KMS-11 (cell line): ENCODE measurements around the gene DCUN1D5.

Source experiments
- H2AFZ ChIP-seq: fragments of 200-600 bp; sonication (generic); 2 replicates; pipeline ENCODE4 v1.6.1; 2016; ENCODE audit warnings: antibody characterized with exemption, mixed run types, low read depth
- H3K27ac ChIP-seq: fragments of 200-600 bp; sonication (generic); 2 replicates; pipeline ENCODE4 v1.6.1; 2016; ENCODE audit warnings: mild to moderate bottlenecking, mixed run types
- H3K27me3 ChIP-seq: fragments of 200-600 bp; sonication (generic); 2 replicates; pipeline ENCODE4 v1.6.1; 2017; ENCODE audit warnings: mild to moderate bottlenecking, low read depth, mixed run types, moderate library complexity; ENCODE audit not compliant: insufficient read depth
- H3K36me3 ChIP-seq: fragments of 200-600 bp; sonication (generic); 2 replicates; pipeline ENCODE4 v1.6.1; 2017; ENCODE audit warnings: mild to moderate bottlenecking, mixed run types; ENCODE audit not compliant: insufficient read depth
- H3K4me1 ChIP-seq: fragments of 200-600 bp; sonication (generic); 2 replicates; pipeline ENCODE4 v1.6.1; 2016; ENCODE audit warnings: mild to moderate bottlenecking, low read depth, mixed run types; ENCODE audit not compliant: poor library complexity, severe bottlenecking
- H3K4me2 ChIP-seq: fragments of 200-600 bp; sonication (generic); 2 replicates; pipeline ENCODE4 v1.7.0; 2016; ENCODE audit warnings: mild to moderate bottlenecking, mixed run types
- H3K4me3 ChIP-seq: fragments of 200-600 bp; sonication (generic); IDR thresholded peaks from 2 replicates; pipeline ENCODE4 v1.6.1; 2017; ENCODE audit warnings: low read depth, low read length, mixed read lengths; ENCODE audit not compliant: insufficient read depth
- H3K79me2 ChIP-seq: fragments of 200-600 bp; sonication (generic); 2 replicates; pipeline ENCODE4 v1.6.1; 2016; ENCODE audit warnings: low read depth, mixed run types; ENCODE audit not compliant: insufficient read depth
- H3K9ac ChIP-seq: fragments of 200-600 bp; sonication (generic); 2 replicates; pipeline ENCODE4 v1.6.1; 2016; ENCODE audit warnings: mild to moderate bottlenecking, mixed run types
- H4K20me1 ChIP-seq: fragments of 200-600 bp; sonication (generic); 2 replicates; pipeline ENCODE4 v1.6.1; 2016; ENCODE audit warnings: mild to moderate bottlenecking, mixed run types; ENCODE audit not compliant: insufficient read depth
- TF ChIP-seq, protein P1 (sequence below): fragments of 200-600 bp; sonication (generic); conservative IDR thresholded peaks from 2 replicates; pipeline ENCODE4 v1.6.1; 2017; ENCODE audit warnings: low read depth, mild to moderate bottlenecking, antibody characterized with exemption, low read length, moderate library complexity, mixed read lengths

The DCUN1D5 gene

DNA sequence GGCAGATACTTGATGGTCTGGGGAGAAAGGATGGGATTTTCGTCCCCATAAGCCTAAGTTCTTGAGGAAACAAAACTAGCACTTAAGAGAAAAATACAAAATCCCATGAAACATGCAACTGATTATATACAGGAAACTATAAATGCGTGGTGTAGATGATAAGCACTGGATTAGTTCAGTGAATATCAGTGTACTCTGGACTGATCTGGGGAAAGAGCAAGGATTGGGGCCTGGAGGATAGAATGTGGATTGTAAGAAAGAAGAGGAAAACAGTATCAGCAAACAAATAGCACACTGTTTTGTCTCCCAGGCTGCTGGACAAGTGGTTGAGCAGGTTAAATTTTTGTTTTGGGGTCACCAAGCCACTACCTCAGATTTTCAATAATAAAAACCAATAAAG is 49.8 kb downstream of the DCUN1D5 start:
- Histone ChIP-seq H3K4me3 (no peak overlapping the region), H3K4me1 (no peaks in the 10 kb centered on the region), H4K20me1 (no peaks in the 10 kb centered on the region), H3K27me3 (no peaks in the 10 kb centered on the region), H2AFZ (no peak overlapping the region), H3K4me2 (no peak overlapping the region), H3K27ac (no peak overlapping the region), H3K36me3 (no peaks in the 10 kb centered on the region), H3K79me2 (no peaks in the 10 kb centered on the region), H3K9ac (no peak overlapping the region)
- TF ChIP-seq, protein P1, sequence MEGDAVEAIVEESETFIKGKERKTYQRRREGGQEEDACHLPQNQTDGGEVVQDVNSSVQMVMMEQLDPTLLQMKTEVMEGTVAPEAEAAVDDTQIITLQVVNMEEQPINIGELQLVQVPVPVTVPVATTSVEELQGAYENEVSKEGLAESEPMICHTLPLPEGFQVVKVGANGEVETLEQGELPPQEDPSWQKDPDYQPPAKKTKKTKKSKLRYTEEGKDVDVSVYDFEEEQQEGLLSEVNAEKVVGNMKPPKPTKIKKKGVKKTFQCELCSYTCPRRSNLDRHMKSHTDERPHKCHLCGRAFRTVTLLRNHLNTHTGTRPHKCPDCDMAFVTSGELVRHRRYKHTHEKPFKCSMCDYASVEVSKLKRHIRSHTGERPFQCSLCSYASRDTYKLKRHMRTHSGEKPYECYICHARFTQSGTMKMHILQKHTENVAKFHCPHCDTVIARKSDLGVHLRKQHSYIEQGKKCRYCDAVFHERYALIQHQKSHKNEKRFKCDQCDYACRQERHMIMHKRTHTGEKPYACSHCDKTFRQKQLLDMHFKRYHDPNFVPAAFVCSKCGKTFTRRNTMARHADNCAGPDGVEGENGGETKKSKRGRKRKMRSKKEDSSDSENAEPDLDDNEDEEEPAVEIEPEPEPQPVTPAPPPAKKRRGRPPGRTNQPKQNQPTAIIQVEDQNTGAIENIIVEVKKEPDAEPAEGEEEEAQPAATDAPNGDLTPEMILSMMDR = no peak

- H3K36me3 ChIP-seq = no peaks in the 10 kb centered on the region
- H3K79me2 ChIP-seq = no peaks in the 10 kb centered on the region
- no peak overlapping the region for H3K4me3 ChIP-seq
- H3K9ac ChIP-seq = no peak overlapping the region
- no peaks in the 10 kb centered on the region for H4K20me1 ChIP-seq
- peaks cover 13% of the 10 kb centered on the region for H3K4me1 ChIP-seq
- H3K27me3 ChIP-seq = no peaks in the 10 kb centered on the region
- TF ChIP-seq, protein P1 = peak; percentile 70
- H3K4me2 ChIP-seq = no peak overlapping the region; the same call in 1 of the 2 replicates
- H2AFZ ChIP-seq = peak overlapping the region; percentile 36
- H3K27ac ChIP-seq = no peak overlapping the region
Measured at GRCh38 chr11:103035791-103036434, 56.0 kb downstream of the DCUN1D5 start.

- no peaks in the 10 kb centered on the region for H4K20me1 ChIP-seq
- TF ChIP-seq, protein P1 = no peak
- peaks cover 13% of the 10 kb centered on the region for H3K4me1 ChIP-seq
- H3K4me2 ChIP-seq = no peak overlapping the region
- H3K27ac ChIP-seq = no peak overlapping the region
- H2AFZ ChIP-seq = no peak overlapping the region
- H3K9ac ChIP-seq = no peak overlapping the region
- H3K4me3 ChIP-seq = no peak overlapping the region
- H3K27me3 ChIP-seq = no peaks in the 10 kb centered on the region
- H3K79me2 ChIP-seq = no peaks in the 10 kb centered on the region
- H3K36me3 ChIP-seq = no peaks in the 10 kb centered on the region
Measured at GRCh38 chr11:103035216-103035615, 56.7 kb downstream of the DCUN1D5 start.

- no peak overlapping the region for H3K27ac ChIP-seq
- no peaks in the 10 kb centered on the region for H3K79me2 ChIP-seq
- TF ChIP-seq, protein P1 = no peak
- no peaks in the 10 kb centered on the region for H4K20me1 ChIP-seq
- H3K9ac ChIP-seq = no peak overlapping the region
- H3K4me2 ChIP-seq = no peak overlapping the region
- peaks cover 22% of the 10 kb centered on the region for H3K4me1 ChIP-seq
- no peaks in the 10 kb centered on the region for H3K36me3 ChIP-seq
- no peaks in the 10 kb centered on the region for H3K27me3 ChIP-seq
- no peak overlapping the region for H2AFZ ChIP-seq
- no peak overlapping the region for H3K4me3 ChIP-seq
Measured at GRCh38 chr11:103031834-103032233, 60.1 kb downstream of the DCUN1D5 start.
